Neural cell (in vitro differentiated cells): ENCODE data around the gene SLC26A3.

Experiments used
- POLR2AphosphoS5 ChIP-seq: IDR thresholded peaks from 2 replicates; pipeline ENCODE4 v1.6.1; 2012
- TF ChIP-seq, protein P1 (sequence below): fragments of 450-650 bp; IDR thresholded peaks from 2 replicates; pipeline ENCODE4 v1.5.1; 2014; ENCODE audit warnings: antibody characterized with exemption, mild to moderate bottlenecking, moderate library complexity; ENCODE audit not compliant: poor library complexity, severe bottlenecking

DNA sequence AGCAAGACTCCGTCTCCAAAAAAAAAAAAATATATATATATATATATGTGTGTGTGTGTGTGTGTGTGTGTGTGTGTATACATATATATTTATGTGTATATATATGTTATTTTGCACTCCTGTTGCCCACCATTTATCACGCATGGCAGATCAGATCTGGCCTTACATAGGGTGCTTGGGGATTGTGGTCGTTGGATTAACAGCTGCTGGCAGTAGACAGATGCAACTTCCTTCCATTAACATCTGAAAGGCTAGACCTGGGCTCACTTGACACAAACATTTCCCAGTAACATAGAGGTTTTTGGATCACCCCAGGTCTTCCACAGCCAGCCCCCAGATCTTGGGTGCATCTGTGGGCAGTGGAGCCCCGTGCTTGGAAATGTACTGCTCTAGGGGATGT, 47.2 kb upstream of the SLC26A3 start:
- TF ChIP-seq, protein P1, sequence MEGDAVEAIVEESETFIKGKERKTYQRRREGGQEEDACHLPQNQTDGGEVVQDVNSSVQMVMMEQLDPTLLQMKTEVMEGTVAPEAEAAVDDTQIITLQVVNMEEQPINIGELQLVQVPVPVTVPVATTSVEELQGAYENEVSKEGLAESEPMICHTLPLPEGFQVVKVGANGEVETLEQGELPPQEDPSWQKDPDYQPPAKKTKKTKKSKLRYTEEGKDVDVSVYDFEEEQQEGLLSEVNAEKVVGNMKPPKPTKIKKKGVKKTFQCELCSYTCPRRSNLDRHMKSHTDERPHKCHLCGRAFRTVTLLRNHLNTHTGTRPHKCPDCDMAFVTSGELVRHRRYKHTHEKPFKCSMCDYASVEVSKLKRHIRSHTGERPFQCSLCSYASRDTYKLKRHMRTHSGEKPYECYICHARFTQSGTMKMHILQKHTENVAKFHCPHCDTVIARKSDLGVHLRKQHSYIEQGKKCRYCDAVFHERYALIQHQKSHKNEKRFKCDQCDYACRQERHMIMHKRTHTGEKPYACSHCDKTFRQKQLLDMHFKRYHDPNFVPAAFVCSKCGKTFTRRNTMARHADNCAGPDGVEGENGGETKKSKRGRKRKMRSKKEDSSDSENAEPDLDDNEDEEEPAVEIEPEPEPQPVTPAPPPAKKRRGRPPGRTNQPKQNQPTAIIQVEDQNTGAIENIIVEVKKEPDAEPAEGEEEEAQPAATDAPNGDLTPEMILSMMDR, result no peak
- TF ChIP-seq POLR2AphosphoS5, result no peak
